ENCODE measurements around the gene MAT2A. TPM values are rescaled to one million over a fixed set of nuclear protein-coding genes. Genes with fewer than 3 reads are reported as not detected.

Gene MAT2A
- total and polyA plus RNA-seq, 2 of the 8 experiments (the other 6 are each of a cell fraction or from before 2014, with no cell fraction given): 255 to 307 TPM

DNA sequence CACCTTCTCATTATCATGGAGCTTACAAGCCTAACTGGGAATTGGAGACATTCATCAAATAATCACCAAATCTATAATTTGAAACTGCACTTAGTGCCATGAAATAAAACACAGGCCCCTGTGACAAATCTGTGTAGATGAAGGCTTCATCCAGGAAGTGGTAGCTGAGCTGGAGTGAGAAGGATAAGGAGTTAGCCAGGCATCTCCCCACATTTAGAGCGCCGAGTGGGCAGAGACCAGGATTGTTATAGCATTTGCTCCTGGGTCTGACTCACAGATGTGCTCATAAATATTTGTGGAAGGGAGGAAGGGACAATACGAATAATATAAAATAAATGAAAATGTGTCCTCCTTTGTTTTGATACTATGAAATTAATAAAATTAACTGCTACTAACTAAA is 2.5 kb upstream of the MAT2A start:
- Histone ChIP-seq H3K79me2 (ENCODE audit: control insufficient read depth in 1 of 2, insufficient read depth in 2 of 2, low read length in 2 of 2) (peaks cover 20 to 36% of the 10 kb centered on the region in 2 experiments), H2BK15ac (ENCODE audit: low read length) (no peak overlapping the region), H2AK5ac (ENCODE audit: low read depth, low read length) (no peak overlapping the region; the same call in 1 of the 2 replicates), H3K14ac (ENCODE audit: insufficient read length) (no peak overlapping the region), H3K4me2 (ENCODE audit: insufficient read depth in 1 of 2, low read depth in 2 of 2, low read length in 2 of 2) (peak overlapping the region in 1 of 2 experiments; percentile 77; a peak in 1 of 4 replicates), H3K23ac (ENCODE audit: insufficient read length) (no peak overlapping the region), H3K9me3 (ENCODE audit: insufficient read depth in 2 of 2, low read depth in 1 of 2, low read length in 1 of 2) (no peaks in the 10 kb centered on the region), H4K8ac (ENCODE audit: extremely low read depth, insufficient read depth, low read length) (no peak overlapping the region), H3K4me1 (replicated peaks in 1 of 4; ENCODE audit: control insufficient read depth in 3 of 4, insufficient read depth in 4 of 4, low read length in 3 of 4) (peaks cover under 1 to 7% (median 2%) of the 10 kb centered on the region in 4 experiments; a peak in 3 of 7 replicates), H2AFZ (ENCODE audit: low read length) (no peak overlapping the region), H2BK5ac (ENCODE audit: low read depth, low read length) (no peak overlapping the region), H3K27ac (ENCODE audit: low read depth, low read length) (no peak overlapping the region), H3K9ac (replicated peaks in 1 of 4; ENCODE audit: extremely low read depth in 1 of 4, low read depth in 3 of 4, low read length in 3 of 4) (no peak overlapping the region), H3K27me3 (replicated peaks in 1 of 4; ENCODE audit: control insufficient read depth in 3 of 4, extremely low read depth in 1 of 4, insufficient read depth in 3 of 4, low read length in 3 of 4) (no peaks in the 10 kb centered on the region), H4K91ac (replicated peaks; ENCODE audit: insufficient read length, low read length) (no peak overlapping the region), H3K23me2 (ENCODE audit: low read depth, low read length) (no peaks in the 10 kb centered on the region; the same call in 1 of the 2 replicates), H3K18ac (ENCODE audit: extremely low read depth, low read length) (no peak overlapping the region), H2BK120ac (replicated peaks; ENCODE audit: low read depth, low read length) (no peak overlapping the region), H4K20me1 (replicated peaks in 1 of 2; ENCODE audit: control insufficient read depth in 1 of 2, insufficient read depth in 2 of 2, low read length in 2 of 2) (peaks cover 18 to 19% of the 10 kb centered on the region in 2 experiments), H2BK12ac (ENCODE audit: low read depth, low read length) (no peak overlapping the region), H2BK20ac (ENCODE audit: low read length) (no peak overlapping the region), H3K4ac (replicated peaks; ENCODE audit: insufficient read length, low read depth, low read length) (no peak overlapping the region), H3K4me3 (ENCODE audit: extremely low read depth in 1 of 4, insufficient read depth in 2 of 4, low read depth in 3 of 4, low read length in 4 of 4) (no peak overlapping the region), H4K5ac (ENCODE audit: insufficient read length, low read depth, low read length) (no peak overlapping the region), H3K56ac (replicated peaks; ENCODE audit: insufficient read length, low read depth, low read length) (no peak overlapping the region), H3K36me3 (ENCODE audit: control insufficient read depth in 2 of 4, insufficient read depth in 4 of 4, low read length in 3 of 4) (peaks cover 6 to 18% (median 8%) of the 10 kb centered on the region in 4 experiments), H3K79me1 (ENCODE audit: low read depth, low read length) (no peaks in the 10 kb centered on the region)
- POLR2A ChIA-PET (ENCODE audit: partially characterized antibody): interaction anchor here (1.3 to 38.6 kb wide), 7 partner anchors 19 to 182 kb away, joined by 4 to 1889 read pairs (median 347); partner anchors contain the start of genes CAPG, ELMOD3, GGCX and RETSAT
- no peak for DNase-seq (ENCODE audit: low read depth in 1 of 2, low spot score in 2 of 2)
- no peak for FAIRE-seq
- CTCF ChIA-PET (ENCODE audit: partially characterized antibody): interaction anchor here (0.9 to 7.1 kb wide), 6 partner anchors 12 to 145 kb away, joined by 3 to 84 read pairs (median 4); partner anchors contain the start of gene SH2D6
- WGBS, 2 experiments (ENCODE audit: extremely low coverage in 1 of 2, insufficient coverage in 1 of 2, insufficient read length in 1 of 2, insufficient replicate concordance in 2 of 2, low coverage in 1 of 2, low lambda C conversion rate in 2 of 2, missing lambda C conversion rate in 1 of 2): 88% methylated on average over 3 of the region's 3 CpGs; no CpG with 5 or more reads in 1 of the 2 experiments
- TF ChIP-seq SIN3A (conservative IDR thresholded peaks at IDR 0.05 in 1 of 2, IDR thresholded peaks at IDR 0.05 in 1 of 2; ENCODE audit: low read depth in 1 of 2, low read length in 2 of 2) (no peak), POLR2AphosphoS5 (IDR thresholded peaks at IDR 0.05; ENCODE audit: low read depth, low read length) (no peak), RBBP5 (IDR thresholded peaks at IDR 0.05; ENCODE audit: borderline replicate concordance, low read depth, low read length) (no peak), NANOG (IDR thresholded peaks at IDR 0.05; ENCODE audit: insufficient read depth, low read depth, low read length, poor library complexity, severe bottlenecking) (no peak), E2F6 (IDR thresholded peaks at IDR 0.05) (no peak), SIX5 (IDR thresholded peaks at IDR 0.05; ENCODE audit: low read depth, low read length) (no peak), TCF12 (IDR thresholded peaks at IDR 0.05; ENCODE audit: low read depth, low read length) (no peak), ASH2L (IDR thresholded peaks at IDR 0.05; ENCODE audit: low read length) (no peak), CEBPB (IDR thresholded peaks at IDR 0.05; ENCODE audit: low read depth, low read length) (no peak), CBX5 (IDR thresholded peaks at IDR 0.05; ENCODE audit: low read depth, low read length) (no peak)
- TF ChIP-seq, protein P1, sequence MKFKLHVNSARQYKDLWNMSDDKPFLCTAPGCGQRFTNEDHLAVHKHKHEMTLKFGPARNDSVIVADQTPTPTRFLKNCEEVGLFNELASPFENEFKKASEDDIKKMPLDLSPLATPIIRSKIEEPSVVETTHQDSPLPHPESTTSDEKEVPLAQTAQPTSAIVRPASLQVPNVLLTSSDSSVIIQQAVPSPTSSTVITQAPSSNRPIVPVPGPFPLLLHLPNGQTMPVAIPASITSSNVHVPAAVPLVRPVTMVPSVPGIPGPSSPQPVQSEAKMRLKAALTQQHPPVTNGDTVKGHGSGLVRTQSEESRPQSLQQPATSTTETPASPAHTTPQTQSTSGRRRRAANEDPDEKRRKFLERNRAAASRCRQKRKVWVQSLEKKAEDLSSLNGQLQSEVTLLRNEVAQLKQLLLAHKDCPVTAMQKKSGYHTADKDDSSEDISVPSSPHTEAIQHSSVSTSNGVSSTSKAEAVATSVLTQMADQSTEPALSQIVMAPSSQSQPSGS (IDR thresholded peaks at IDR 0.05; ENCODE audit: low read length): no peak

Measured in H1 (cell line).